Vagina (tissue), 2 donors: Measurements from ENCODE around the gene NTM. TPM values are rescaled to one million over a fixed set of nuclear protein-coding genes. Genes with fewer than 3 reads are reported as not detected.

Experiments used
- DNase-seq, 2 donors: peaks; one replicate each; pipeline ENCODE4 v3.0.0-alpha.2; 2017; ENCODE audit errors: extremely low spot score in 2 of 2
- H3K27ac ChIP-seq: fragments of 200-600 bp; sonication (generic); one replicate; pipeline ENCODE4 v1.5.1; 2019
- H3K27me3 ChIP-seq: fragments of 200-600 bp; sonication (generic); one replicate; pipeline ENCODE4 v1.5.1; 2019
- H3K36me3 ChIP-seq, 2 donors: fragments of 200-600 bp; sonication (generic); one replicate each; pipeline ENCODE4 v1.5.1; 2017 to 2019
- H3K4me1 ChIP-seq: fragments of 200-600 bp; sonication (generic); one replicate; pipeline ENCODE4 v1.5.1; 2019
- H3K4me3 ChIP-seq, 2 donors: fragments of 200-600 bp; sonication (generic); 1 replicate in 1 of 2; 2 replicates in 1 of 2; pipeline ENCODE4 v1.5.1; 2016 to 2019
- H3K9me3 ChIP-seq: fragments of 200-600 bp; sonication (generic); one replicate; pipeline ENCODE4 v1.5.1; 2019
- POLR2A ChIP-seq, 2 donors: fragments of 450-650 bp; IDR thresholded peaks; one replicate each; pipeline ENCODE4 v1.6.1; 2017; ENCODE audit warnings: antibody characterized with exemption in 2 of 2, mild to moderate bottlenecking in 2 of 2, moderate library complexity in 2 of 2
- POLR2AphosphoS5 ChIP-seq, 2 donors: sonication (generic); formaldehyde crosslinking; IDR thresholded peaks; one replicate each; pipeline ENCODE4 v1.9.0; 2017; ENCODE audit warnings: antibody characterized with exemption in 2 of 2, mild to moderate bottlenecking in 2 of 2, low read depth in 1 of 2; ENCODE audit not compliant: insufficient read depth in 1 of 2
- intact Hi-C: fragments of 100-400 bp; cut with DNase I; formaldehyde crosslinking; loops from one replicate; pipeline ENCODE4 v1.15.1; 2023
- total RNA-seq: library from RNA; depleted of rRNA; stranded (reverse); fragments of >200 nt; gene quantifications from one replicate; pipeline ENCODE4 v1.2.3, GENCODE V29; 2016
- TF ChIP-seq, protein P1 (sequence below), 3 experiments: fragments of 450-650 bp in 2 of 3; fragments of 200-600 bp in 1 of 3; sonication (generic) in 1 of 3; IDR thresholded peaks; one replicate each; pipeline ENCODE4 v1.5.1; 2017 to 2019; ENCODE audit warnings: antibody characterized with exemption in 3 of 3, mild to moderate bottlenecking in 2 of 3, moderate library complexity in 2 of 3

Gene NTM
- total RNA-seq, 1 donor from 2014 or later: 4.2 TPM

- Histone ChIP-seq H3K36me3 (no peaks in the 10 kb centered on the region), H3K9me3 (no peaks in the 10 kb centered on the region), H3K4me3 (no peak overlapping the region), H3K27ac (no peak overlapping the region), H3K4me1 (no peaks in the 10 kb centered on the region), H3K27me3 (no peaks in the 10 kb centered on the region)
- DNase-seq: no peak
- TF ChIP-seq POLR2A (IDR thresholded peaks at IDR 0.05): no peak
- no peak for TF ChIP-seq POLR2AphosphoS5 (IDR thresholded peaks at IDR 0.05; ENCODE audit: insufficient read depth in 1 of 2, low read depth in 1 of 2)
- intact Hi-C loops: no loop called here
Observed at GRCh38 chr11:131807876-131808275, 437.5 kb downstream of the NTM start.

DNA sequence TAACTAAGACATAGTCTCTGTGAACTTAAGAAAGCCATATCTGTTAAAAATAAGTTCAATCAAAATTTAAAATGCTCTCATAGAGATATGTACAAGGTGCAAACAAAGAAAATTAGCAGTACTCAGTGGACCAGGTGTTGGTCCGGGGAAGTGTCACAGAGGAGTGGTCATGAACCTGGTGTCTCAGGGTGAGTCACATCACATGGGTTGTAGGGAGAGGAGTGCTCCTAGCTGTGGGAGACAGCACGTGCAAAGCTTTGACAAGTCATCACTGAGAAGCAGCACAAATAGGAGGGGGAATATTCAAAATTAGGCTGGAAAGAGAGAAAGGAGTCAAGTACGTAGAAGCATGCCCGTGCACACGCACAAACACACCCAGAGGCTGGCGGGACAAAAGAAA, 438.1 kb downstream of the NTM start:
- H3K27me3 ChIP-seq: no peaks in the 10 kb centered on the region
- no peaks in the 10 kb centered on the region for H3K4me1 ChIP-seq
- no peak for TF ChIP-seq POLR2AphosphoS5 (IDR thresholded peaks at IDR 0.05; ENCODE audit: insufficient read depth in 1 of 2, low read depth in 1 of 2)
- TF ChIP-seq, protein P1, sequence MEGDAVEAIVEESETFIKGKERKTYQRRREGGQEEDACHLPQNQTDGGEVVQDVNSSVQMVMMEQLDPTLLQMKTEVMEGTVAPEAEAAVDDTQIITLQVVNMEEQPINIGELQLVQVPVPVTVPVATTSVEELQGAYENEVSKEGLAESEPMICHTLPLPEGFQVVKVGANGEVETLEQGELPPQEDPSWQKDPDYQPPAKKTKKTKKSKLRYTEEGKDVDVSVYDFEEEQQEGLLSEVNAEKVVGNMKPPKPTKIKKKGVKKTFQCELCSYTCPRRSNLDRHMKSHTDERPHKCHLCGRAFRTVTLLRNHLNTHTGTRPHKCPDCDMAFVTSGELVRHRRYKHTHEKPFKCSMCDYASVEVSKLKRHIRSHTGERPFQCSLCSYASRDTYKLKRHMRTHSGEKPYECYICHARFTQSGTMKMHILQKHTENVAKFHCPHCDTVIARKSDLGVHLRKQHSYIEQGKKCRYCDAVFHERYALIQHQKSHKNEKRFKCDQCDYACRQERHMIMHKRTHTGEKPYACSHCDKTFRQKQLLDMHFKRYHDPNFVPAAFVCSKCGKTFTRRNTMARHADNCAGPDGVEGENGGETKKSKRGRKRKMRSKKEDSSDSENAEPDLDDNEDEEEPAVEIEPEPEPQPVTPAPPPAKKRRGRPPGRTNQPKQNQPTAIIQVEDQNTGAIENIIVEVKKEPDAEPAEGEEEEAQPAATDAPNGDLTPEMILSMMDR (IDR thresholded peaks at IDR 0.05): no peak
- TF ChIP-seq POLR2A (IDR thresholded peaks at IDR 0.05): no peak
- H3K4me3 ChIP-seq: no peak overlapping the region
- no peaks in the 10 kb centered on the region for H3K36me3 ChIP-seq
- no peak overlapping the region for H3K27ac ChIP-seq
- intact Hi-C loops: no loop called here
- no peaks in the 10 kb centered on the region for H3K9me3 ChIP-seq
- no peak for DNase-seq

DNA sequence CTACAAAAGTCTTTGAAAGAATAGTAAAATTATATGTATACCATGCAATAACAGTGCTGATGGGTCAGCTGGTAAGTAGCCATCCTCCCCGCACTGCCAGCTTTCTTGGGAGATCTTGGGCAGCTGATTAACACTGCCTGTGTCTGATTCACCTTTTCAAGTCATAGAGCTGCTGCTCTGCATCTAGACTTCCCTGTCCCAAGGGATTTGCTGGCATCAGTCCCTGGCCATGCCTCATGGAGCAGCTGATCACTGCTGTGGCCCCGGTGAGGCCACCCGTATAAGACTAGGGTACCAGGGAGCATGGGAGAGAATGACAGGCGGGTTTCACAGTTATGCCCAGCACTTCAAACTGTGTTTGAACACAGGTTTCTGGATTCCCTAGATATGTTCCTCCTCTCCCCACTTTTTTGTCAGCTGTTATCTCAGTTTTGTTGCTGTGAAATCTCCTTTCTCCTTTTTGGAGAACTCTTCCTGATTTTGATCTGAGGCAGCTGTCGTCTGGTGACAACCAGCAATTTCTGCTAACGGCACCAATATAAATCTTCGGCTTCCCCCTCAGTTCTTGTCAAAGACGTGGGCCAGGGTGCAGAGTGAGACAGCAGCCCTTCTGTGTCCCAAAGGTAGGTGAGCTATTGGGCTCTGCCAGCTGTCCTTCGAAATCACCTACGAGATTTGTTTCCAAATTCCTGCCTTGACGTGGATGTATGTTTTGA, 438.9 kb downstream of the NTM start:
- TF ChIP-seq, protein P1 (IDR thresholded peaks at IDR 0.05): no peak
- TF ChIP-seq POLR2A (IDR thresholded peaks at IDR 0.05): no peak
- no peak for TF ChIP-seq POLR2AphosphoS5 (IDR thresholded peaks at IDR 0.05; ENCODE audit: insufficient read depth in 1 of 2, low read depth in 1 of 2)
- no peaks in the 10 kb centered on the region for H3K36me3 ChIP-seq
- H3K9me3 ChIP-seq: no peaks in the 10 kb centered on the region
- no peaks in the 10 kb centered on the region for H3K27me3 ChIP-seq
- H3K4me1 ChIP-seq: no peaks in the 10 kb centered on the region
- intact Hi-C loops: no loop called here
- DNase-seq: no peak
- no peak overlapping the region for H3K27ac ChIP-seq
- no peak overlapping the region for H3K4me3 ChIP-seq

DNA sequence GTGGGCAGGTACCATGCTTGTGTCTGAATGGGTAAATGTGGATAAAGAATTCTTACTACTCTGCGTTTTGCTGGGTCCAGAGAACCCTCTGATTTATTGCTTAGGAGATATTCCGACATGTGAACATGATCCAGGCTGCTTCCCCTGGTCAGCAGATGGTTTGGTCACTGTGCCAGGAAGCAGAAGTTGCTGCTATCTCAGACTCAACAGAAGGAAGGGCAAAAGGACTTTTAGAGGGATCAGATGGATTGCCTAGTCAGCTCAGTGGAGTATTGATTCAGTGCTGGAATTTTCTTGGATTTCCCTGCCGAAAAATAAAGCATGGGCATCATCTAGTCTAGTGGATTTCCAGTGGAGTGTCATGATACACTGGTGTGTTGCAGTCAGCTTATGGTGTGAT, 440.1 kb downstream of the NTM start:
- TF ChIP-seq POLR2A (IDR thresholded peaks at IDR 0.05): no peak
- TF ChIP-seq, protein P1 (IDR thresholded peaks at IDR 0.05): no peak
- no peak for TF ChIP-seq POLR2AphosphoS5 (IDR thresholded peaks at IDR 0.05; ENCODE audit: insufficient read depth in 1 of 2, low read depth in 1 of 2)
- Histone ChIP-seq H3K27ac (no peak overlapping the region), H3K4me3 (no peak overlapping the region), H3K27me3 (no peaks in the 10 kb centered on the region), H3K9me3 (no peaks in the 10 kb centered on the region), H3K4me1 (no peaks in the 10 kb centered on the region), H3K36me3 (no peaks in the 10 kb centered on the region)
- intact Hi-C loops: no loop called here
- DNase-seq: no peak

DNA sequence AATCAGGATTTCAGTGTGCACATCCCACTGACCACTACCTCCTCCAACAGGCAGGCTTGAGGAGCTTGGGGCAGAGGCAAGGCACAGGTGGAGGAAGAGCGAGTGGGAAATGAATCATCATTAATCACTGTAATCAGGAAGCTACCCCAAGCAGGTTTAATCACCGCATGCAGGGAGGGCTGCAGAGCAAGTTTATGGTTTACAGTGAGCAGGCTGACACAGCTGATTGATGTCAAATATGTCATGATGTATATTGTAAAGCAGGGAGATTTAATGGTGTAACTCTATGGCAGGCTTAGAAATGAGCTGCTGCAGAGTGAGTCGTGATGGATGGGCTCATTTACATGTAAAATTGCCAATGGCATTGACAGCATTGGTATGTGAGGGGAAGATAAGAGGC, 441.0 kb downstream of the NTM start:
- Histone ChIP-seq H3K36me3 (no peaks in the 10 kb centered on the region), H3K4me3 (no peak overlapping the region), H3K27ac (no peak overlapping the region), H3K4me1 (no peaks in the 10 kb centered on the region), H3K27me3 (no peaks in the 10 kb centered on the region), H3K9me3 (no peaks in the 10 kb centered on the region)
- intact Hi-C loops: no loop called here
- TF ChIP-seq, protein P1 (IDR thresholded peaks at IDR 0.05): no peak
- TF ChIP-seq POLR2AphosphoS5 (IDR thresholded peaks at IDR 0.05; ENCODE audit: insufficient read depth in 1 of 2, low read depth in 1 of 2): no peak
- no peak for TF ChIP-seq POLR2A (IDR thresholded peaks at IDR 0.05)
- no peak for DNase-seq
